Activated T-helper 9 cell treated with anti-CD3 and anti-CD28 coated beads, Interleukin-2, amount 50 U/mL, for 16 hours (primary cell): ENCODE results near the gene LIN7C.
"Not testable (repeated sequence)": the region's sequence is repeated elsewhere in the genome, so short reads cannot be mapped to it uniquely, and the experiment has no call there.

ENCODE experiments used
- DNase-seq: peaks from one replicate; pipeline ENCODE4 v3.0.0-alpha.2; 2020; ENCODE audit warnings: low read depth

The LIN7C gene

GRCh38 chr11:27506200-27507182, at the start of gene LIN7C:
Gene LIN7C (minus strand): TSS chr11:27506769. CDS start chr11:27506752, 17 bp downstream.
- DNase-seq = peak; percentile 93

- DNase-seq = no peak
These were observed 48.7 kb upstream of the LIN7C start for GRCh38 chr11:27555264-27555663.

- DNase-seq = no peak
These were observed 46.6 kb upstream of the LIN7C start for GRCh38 chr11:27553186-27553585.

- DNase-seq = no peak
These were observed 45.8 kb upstream of the LIN7C start for GRCh38 chr11:27552341-27552740.

GRCh38 chr11:27551127-27551526, 44.6 kb upstream of the LIN7C start:
- DNase-seq = no peak

- DNase-seq = no peak
These were observed 39.4 kb upstream of the LIN7C start for GRCh38 chr11:27545946-27546345.

- DNase-seq = no peak
These were observed 38.5 kb upstream of the LIN7C start for GRCh38 chr11:27545035-27545434.

- no peak for DNase-seq
These were observed 35.2 kb upstream of the LIN7C start for GRCh38 chr11:27541790-27542189.

GRCh38 chr11:27540051-27540450, 33.5 kb upstream of the LIN7C start:
- no peak for DNase-seq

- DNase-seq = no peak
These were observed 28.5 kb upstream of the LIN7C start for GRCh38 chr11:27535103-27535502.

GRCh38 chr11:27532652-27533325, 26.2 kb upstream of the LIN7C start:
- no peak for DNase-seq

GRCh38 chr11:27528712-27529111, 22.1 kb upstream of the LIN7C start:
- DNase-seq = no peak

- no peak for DNase-seq
These were observed 20.0 kb upstream of the LIN7C start for GRCh38 chr11:27526535-27526934.

- DNase-seq = no peak
These were observed 19.4 kb upstream of the LIN7C start for GRCh38 chr11:27525824-27526516.

GRCh38 chr11:27524155-27524554, 17.6 kb upstream of the LIN7C start:
- no peak for DNase-seq

GRCh38 chr11:27520226-27520625, 13.7 kb upstream of the LIN7C start:
- DNase-seq = no peak

GRCh38 chr11:27518518-27518917, 11.9 kb upstream of the LIN7C start:
- DNase-seq = no peak

GRCh38 chr11:27517490-27517889, 10.9 kb upstream of the LIN7C start:
- DNase-seq = not testable (repeated sequence)

- DNase-seq = no peak
These were observed 8.0 kb upstream of the LIN7C start for GRCh38 chr11:27514558-27514957.

- DNase-seq = no peak
These were observed 7.5 kb upstream of the LIN7C start for GRCh38 chr11:27514076-27514475.

- DNase-seq = no peak
These were observed 6.8 kb upstream of the LIN7C start for GRCh38 chr11:27513389-27513788.

GRCh38 chr11:27512238-27512637, 5.7 kb upstream of the LIN7C start:
- no peak for DNase-seq

GRCh38 chr11:27509908-27510307, 3.3 kb upstream of the LIN7C start:
- DNase-seq = no peak
